GM12864 (cell line): ENCODE data around the gene RPL27A.

Source experiments
- DNase-seq: peaks from one replicate; pipeline ENCODE4 v3.0.0-alpha.2; 2011; ENCODE audit warnings: low read depth
- H3K4me3 ChIP-seq: 2 replicates; pipeline ENCODE4 v1.5.1; 2011; ENCODE audit warnings: mild to moderate bottlenecking, low read depth, low read length, control low read depth
- TF ChIP-seq, protein P1 (sequence below): IDR thresholded peaks from 2 replicates; pipeline ENCODE4 v1.5.1; 2011; ENCODE audit warnings: low read depth, mild to moderate bottlenecking, moderate library complexity, low read length, control low read depth, inconsistent platforms; ENCODE audit errors: missing control alignments

RPL27A gene

DNA sequence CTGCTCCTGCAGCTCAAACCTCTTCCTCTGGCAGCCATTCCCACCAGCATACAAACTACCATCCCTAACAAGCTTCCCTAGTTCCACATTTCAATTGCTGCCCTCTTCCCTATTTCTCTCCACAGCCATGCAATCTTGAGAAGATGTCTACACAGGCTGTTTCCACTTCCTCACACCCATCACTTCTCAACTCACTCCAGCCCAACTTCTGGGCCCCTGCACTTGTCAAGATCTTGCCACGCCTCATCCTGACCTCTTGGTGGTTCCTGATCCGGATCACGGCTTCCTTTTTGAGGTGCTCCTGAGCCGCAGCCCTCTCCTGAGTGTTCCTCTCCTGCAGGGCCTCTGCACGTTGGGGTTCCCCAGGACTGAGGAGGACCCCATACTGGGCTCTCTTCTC lies 22.6 kb downstream of the RPL27A start:
- DNase-seq: no peak
- TF ChIP-seq, protein P1, sequence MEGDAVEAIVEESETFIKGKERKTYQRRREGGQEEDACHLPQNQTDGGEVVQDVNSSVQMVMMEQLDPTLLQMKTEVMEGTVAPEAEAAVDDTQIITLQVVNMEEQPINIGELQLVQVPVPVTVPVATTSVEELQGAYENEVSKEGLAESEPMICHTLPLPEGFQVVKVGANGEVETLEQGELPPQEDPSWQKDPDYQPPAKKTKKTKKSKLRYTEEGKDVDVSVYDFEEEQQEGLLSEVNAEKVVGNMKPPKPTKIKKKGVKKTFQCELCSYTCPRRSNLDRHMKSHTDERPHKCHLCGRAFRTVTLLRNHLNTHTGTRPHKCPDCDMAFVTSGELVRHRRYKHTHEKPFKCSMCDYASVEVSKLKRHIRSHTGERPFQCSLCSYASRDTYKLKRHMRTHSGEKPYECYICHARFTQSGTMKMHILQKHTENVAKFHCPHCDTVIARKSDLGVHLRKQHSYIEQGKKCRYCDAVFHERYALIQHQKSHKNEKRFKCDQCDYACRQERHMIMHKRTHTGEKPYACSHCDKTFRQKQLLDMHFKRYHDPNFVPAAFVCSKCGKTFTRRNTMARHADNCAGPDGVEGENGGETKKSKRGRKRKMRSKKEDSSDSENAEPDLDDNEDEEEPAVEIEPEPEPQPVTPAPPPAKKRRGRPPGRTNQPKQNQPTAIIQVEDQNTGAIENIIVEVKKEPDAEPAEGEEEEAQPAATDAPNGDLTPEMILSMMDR: no peak
- no peak overlapping the region for H3K4me3 ChIP-seq

DNA sequence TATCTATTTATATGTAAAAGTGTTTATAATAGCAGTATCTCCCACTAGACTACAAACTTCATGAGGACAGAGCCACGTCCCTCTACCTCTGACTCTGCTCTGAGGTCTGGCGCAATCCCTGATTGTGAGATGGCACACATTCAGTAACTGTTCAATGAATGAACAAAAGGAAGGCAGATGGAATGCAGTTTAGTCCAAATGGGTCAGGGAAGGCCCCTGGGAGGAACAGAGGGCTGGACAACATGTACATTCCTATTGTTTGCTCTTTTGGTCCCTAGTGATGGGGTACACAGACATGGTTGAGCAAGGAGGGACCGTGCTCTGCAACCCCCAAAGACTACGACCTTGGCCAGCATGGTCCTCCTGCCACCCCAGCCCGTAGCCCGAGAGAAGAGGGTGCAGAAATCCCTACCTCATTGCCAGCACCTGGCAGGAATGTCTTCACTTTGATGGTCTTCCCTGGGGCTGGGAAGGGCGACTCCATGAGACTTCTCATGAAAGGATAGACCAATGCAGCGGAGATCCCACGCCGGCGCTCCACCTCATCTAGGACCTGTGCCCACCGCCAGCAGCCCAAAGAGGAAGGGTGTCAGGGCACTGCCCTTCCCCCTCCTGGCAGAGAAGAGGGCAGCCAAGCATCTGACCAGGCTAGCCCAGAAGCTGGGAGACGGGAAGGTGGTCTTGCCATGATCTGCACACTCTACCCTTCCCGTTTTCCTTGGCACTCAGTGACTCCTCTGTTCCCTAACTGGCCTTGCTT lies 24.3 kb downstream of the RPL27A start:
- no peak for DNase-seq
- H3K4me3 ChIP-seq: no peak overlapping the region
- TF ChIP-seq, protein P1: no peak

DNA sequence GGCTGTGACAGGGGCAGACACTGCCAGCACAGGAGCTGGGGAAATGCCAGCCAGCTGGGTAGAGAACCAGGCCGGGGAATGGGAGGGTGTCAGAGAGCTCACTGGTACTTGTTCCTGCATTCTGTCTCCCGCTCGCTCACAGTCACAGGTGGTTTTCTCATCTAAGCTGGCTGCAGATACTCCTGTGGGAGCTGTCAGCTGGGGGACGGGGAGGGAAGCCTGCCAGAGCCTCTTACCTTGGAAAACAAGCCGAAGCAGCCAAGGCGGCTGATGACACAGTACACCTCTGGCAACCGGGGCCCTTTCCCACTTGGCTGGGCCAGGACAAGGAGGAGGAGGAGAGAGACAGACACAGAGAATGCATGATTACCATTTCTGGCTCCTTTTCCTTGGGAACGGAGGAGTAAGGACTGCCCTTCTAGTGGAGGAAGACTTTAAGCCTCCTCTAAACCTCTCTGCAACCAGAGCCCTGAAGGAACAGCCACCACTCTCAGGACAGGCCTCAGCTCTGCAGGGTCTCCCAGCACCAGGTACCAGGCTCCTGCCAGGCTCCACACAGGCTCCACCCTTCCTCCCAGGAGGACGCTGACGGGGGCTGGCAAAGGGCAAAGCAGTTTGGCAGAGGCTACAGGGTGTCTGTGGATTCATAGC lies 25.1 kb downstream of the RPL27A start:
- no peak overlapping the region for H3K4me3 ChIP-seq
- TF ChIP-seq, protein P1: no peak
- DNase-seq: no peak

DNA sequence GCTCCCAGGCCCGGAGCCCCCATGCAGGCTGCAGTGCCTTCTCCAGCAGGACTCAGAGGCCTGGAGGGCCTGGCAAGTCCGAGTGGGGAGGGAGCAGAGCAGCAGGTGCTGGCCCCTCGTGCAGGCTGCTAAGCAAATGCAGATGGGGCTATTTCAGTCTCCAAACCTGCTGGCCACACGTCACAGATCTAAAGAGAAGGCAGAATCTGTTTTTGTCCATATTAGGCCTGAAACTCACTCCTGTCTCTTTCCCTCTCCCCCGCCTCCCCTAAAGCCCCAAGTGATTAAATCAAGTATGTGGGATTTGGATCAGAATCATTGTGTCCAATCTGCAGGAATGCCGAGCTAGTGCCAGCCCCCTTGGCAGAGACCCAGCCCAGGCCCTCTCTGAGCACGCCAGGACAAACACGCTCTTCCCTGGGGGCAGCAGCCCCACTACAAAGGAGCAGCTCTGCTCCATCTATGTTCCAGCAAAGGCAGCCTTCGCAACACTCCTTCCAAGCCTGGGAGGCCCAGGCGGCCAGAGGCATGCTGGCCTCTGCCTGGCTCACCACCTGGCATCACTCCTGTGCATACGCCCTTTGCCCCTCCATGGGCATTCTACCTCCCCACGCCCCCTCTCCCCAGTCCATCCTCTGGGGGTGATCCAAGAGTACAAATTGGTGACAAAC lies 26.5 kb downstream of the RPL27A start:
- TF ChIP-seq, protein P1: no peak
- no peak overlapping the region for H3K4me3 ChIP-seq
- no peak for DNase-seq

DNA sequence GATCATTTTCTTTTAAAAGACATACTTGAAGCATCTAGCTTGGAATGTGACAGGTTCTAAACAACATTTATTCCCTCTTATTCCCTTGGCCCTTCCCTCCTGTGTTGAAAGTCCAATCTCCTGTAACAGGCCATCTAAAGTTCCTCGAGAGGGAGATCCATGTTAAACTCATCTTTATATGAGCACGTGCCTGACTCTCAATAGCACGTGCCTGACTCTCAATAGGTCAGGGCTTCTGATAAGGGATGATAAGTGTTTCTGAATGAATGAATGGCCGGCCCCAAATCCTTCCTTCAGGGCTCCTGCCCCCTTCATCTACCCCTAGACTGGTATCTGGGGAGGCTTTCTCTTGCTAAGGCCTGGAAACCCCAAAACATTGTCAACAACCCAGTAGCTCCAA lies 27.2 kb downstream of the RPL27A start:
- no peak overlapping the region for H3K4me3 ChIP-seq
- TF ChIP-seq, protein P1: no peak
- no peak for DNase-seq

DNA sequence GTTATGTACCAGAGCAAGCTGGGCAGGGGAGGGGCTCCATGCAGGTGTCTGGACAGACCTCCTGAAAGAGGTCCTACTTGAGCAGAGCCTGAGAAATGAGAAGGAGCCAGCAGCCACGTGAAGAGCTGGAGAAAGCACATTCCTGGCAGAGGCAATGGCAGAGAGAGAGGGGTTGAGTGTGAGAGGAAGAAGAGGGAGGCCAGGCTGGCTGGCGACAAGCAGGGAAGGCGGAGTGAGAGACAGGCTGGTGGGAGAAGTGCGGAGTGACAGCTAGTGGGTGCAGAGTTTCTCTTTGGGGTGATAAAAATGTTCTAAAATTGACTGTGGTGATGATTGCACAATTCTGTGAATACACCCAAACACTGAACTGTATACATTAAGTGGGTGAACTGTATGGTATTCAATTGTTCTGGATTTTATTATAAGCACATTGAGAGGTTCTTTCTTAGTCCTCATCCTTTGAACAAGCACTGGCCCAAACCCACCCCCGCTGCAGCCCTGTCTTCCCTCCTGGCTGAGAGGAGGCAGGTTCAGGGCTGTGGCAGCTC lies 29.4 kb downstream of the RPL27A start:
- TF ChIP-seq, protein P1: no peak
- no peak overlapping the region for H3K4me3 ChIP-seq
- DNase-seq: no peak
